HG03439 (cell line): ENCODE data around the gene KCNN1.
"Not testable (repeated sequence)": the region's sequence is repeated elsewhere in the genome, so short reads cannot be mapped to it uniquely, and the experiment has no call there.

Source experiments
- ATAC-seq: cut with Tn5 transposase; IDR thresholded peaks from one replicate; pipeline ENCODE4 v1.9.1; 2021; ENCODE audit warnings: mild to moderate bottlenecking, moderate library complexity; ENCODE audit not compliant: unreplicated experiment

The KCNN1 gene

GRCh38 chr19:18021121-18021755, 54.3 kb downstream of the KCNN1 start:
- no peak for ATAC-seq

- no peak for ATAC-seq
These were observed 56.8 kb downstream of the KCNN1 start for GRCh38 chr19:18023622-18024251.

GRCh38 chr19:18027151-18027550, 60.2 kb downstream of the KCNN1 start:
- ATAC-seq = no peak

- ATAC-seq = no peak
These were observed 62.9 kb downstream of the KCNN1 start for GRCh38 chr19:18029617-18030338.

- not testable (repeated sequence) for ATAC-seq
These were observed 64.5 kb downstream of the KCNN1 start for GRCh38 chr19:18031401-18031800.

GRCh38 chr19:18032102-18032501, 65.2 kb downstream of the KCNN1 start:
- ATAC-seq = not testable (repeated sequence)

- ATAC-seq = no peak
These were observed 74.1 kb downstream of the KCNN1 start for GRCh38 chr19:18041054-18041453.

GRCh38 chr19:18043676-18044075, 76.8 kb downstream of the KCNN1 start:
- ATAC-seq = no peak

- ATAC-seq = peak; percentile 88
These were observed 78.0 kb downstream of the KCNN1 start for GRCh38 chr19:18044825-18045304.

- ATAC-seq = peak; percentile 28
These were observed 78.6 kb downstream of the KCNN1 start for GRCh38 chr19:18045307-18046050.

- no peak for ATAC-seq
These were observed 79.3 kb downstream of the KCNN1 start for GRCh38 chr19:18046059-18046718.

- no peak for ATAC-seq
These were observed 82.5 kb downstream of the KCNN1 start for GRCh38 chr19:18049385-18049784.
